SK-N-SH (cell line): ENCODE data around the gene FMNL1. TPM values are rescaled to one million over a fixed set of nuclear protein-coding genes. Genes with fewer than 3 reads are reported as not detected.

Experiments used
- CTCF ChIA-PET: fragments of 300-600, 350-600 bp; formaldehyde crosslinking; extraction: SDS; loops from one replicate; lab custom pipeline; 2021; lab: Yijun Ruan, JAX
- POLR2A ChIA-PET: fragments of 350-600 bp; sonication (Branson Sonifier 250); formaldehyde crosslinking; extraction: SDS; loops from one replicate; lab custom pipeline; 2020; ENCODE audit warnings: antibody characterized with exemption, inconsistent platforms; lab: Yijun Ruan, JAX
- DNase-seq: peaks from one replicate; pipeline ENCODE4 v3.0.0; 2012
- H2AFZ ChIP-seq: fragments of 200-600 bp; sonication (generic); 2 replicates; pipeline ENCODE4 v1.8.1; 2016; ENCODE audit warnings: antibody characterized with exemption, mild to moderate bottlenecking, low read depth
- H3F3A ChIP-seq: fragments of 200-600 bp; sonication (generic); replicated peaks from 2 replicates; pipeline ENCODE3; 2016; ENCODE audit warnings: antibody characterized with exemption, mild to moderate bottlenecking; ENCODE audit not compliant: insufficient read depth
- H3K27ac ChIP-seq, 2 experiments: fragments of 200-500 bp in 1 of 2; fragments of 200-600 bp in 1 of 2; sonication (Bioruptor generic) in 1 of 2; sonication (generic), shearing (Covaris generic) in 1 of 2; 2 replicates each; pipeline versions ENCODE4 v1.5.1 to v1.6.1; 2014 to 2016; ENCODE audit warnings: low read depth in 2 of 2, inconsistent platforms in 1 of 2, low read length in 1 of 2, mild to moderate bottlenecking in 1 of 2, mixed read lengths in 1 of 2
- H3K27me3 ChIP-seq: fragments of 200-600 bp; sonication (generic), shearing (Covaris generic); 2 replicates; pipeline ENCODE4 v1.6.1; 2016; ENCODE audit warnings: mixed run types; ENCODE audit not compliant: insufficient read depth
- H3K36me3 ChIP-seq, 2 experiments: fragments of 200-500 bp in 1 of 2; fragments of 200-600 bp in 1 of 2; sonication (Bioruptor generic) in 1 of 2; sonication (generic) in 1 of 2; replicated peaks in 1 of 2; 2 replicates each; pipeline versions ENCODE3 to v1.5.1; 2014 to 2016; ENCODE audit warnings: low read length in 1 of 2, mild to moderate bottlenecking in 1 of 2; ENCODE audit not compliant: insufficient read depth in 2 of 2, control insufficient read depth in 1 of 2
- H3K4me1 ChIP-seq, 2 experiments: fragments of 200-500 bp in 1 of 2; fragments of 200-600 bp in 1 of 2; sonication (Bioruptor generic) in 1 of 2; sonication (generic), shearing (Covaris generic) in 1 of 2; 2 replicates each; pipeline versions ENCODE4 v1.5.1 to v1.6.1; 2014 to 2016; ENCODE audit warnings: low read depth in 1 of 2, low read length in 1 of 2, mixed run types in 1 of 2; ENCODE audit not compliant: insufficient read depth in 2 of 2, control insufficient read depth in 1 of 2
- H3K4me2 ChIP-seq: fragments of 200-600 bp; sonication (generic), shearing (Covaris generic); 2 replicates; pipeline ENCODE4 v1.6.1; 2017; ENCODE audit warnings: mixed run types
- H3K4me3 ChIP-seq, 2 experiments: fragments of 200-500 bp in 1 of 2; fragments of 200-600 bp in 1 of 2; sonication (Bioruptor generic) in 1 of 2; sonication (generic), shearing (Covaris generic) in 1 of 2; 2 replicates each; pipeline versions ENCODE4 v1.5.1 to v1.8.1; 2014 to 2016; ENCODE audit warnings: low read depth in 2 of 2, inconsistent platforms in 1 of 2, low read length in 1 of 2, mild to moderate bottlenecking in 1 of 2, mixed read lengths in 1 of 2, moderate library complexity in 1 of 2
- H3K79me2 ChIP-seq: fragments of 200-600 bp; sonication (generic); 2 replicates; pipeline ENCODE4 v1.8.1; 2017; ENCODE audit warnings: mild to moderate bottlenecking; ENCODE audit not compliant: insufficient read depth
- H3K9ac ChIP-seq: fragments of 200-600 bp; sonication (generic); 2 replicates; pipeline ENCODE4 v1.6.1; 2017; ENCODE audit warnings: mixed run types
- H3K9me2 ChIP-seq: fragments of 200-600 bp; sonication (generic); 2 replicates; pipeline ENCODE4 v1.6.1; 2017; ENCODE audit warnings: mixed run types
- H3K9me3 ChIP-seq: fragments of 200-600 bp; sonication (generic); 2 replicates; pipeline ENCODE4 v1.6.1; 2017; ENCODE audit warnings: mixed run types, mild to moderate bottlenecking, moderate library complexity
- H4K20me1 ChIP-seq: fragments of 200-600 bp; sonication (generic); 2 replicates; pipeline ENCODE4 v1.6.1; 2017; ENCODE audit warnings: mild to moderate bottlenecking, mixed run types; ENCODE audit not compliant: insufficient read depth
- ELF1 ChIP-seq: IDR thresholded peaks from 2 replicates; pipeline ENCODE4 v1.4.0; 2012
- EZH2phosphoT487 ChIP-seq: fragments of 200-600 bp; sonication (generic); IDR thresholded peaks from 2 replicates; pipeline ENCODE4 v1.6.1; 2017; ENCODE audit warnings: low read depth, mixed run types, mild to moderate bottlenecking, antibody characterized with exemption, moderate library complexity, borderline replicate concordance
- JUND ChIP-seq: IDR thresholded peaks from 2 replicates; pipeline ENCODE4 v1.4.0; 2012
- NFIC ChIP-seq: IDR thresholded peaks from 2 replicates; pipeline ENCODE4 v1.4.0; 2012; ENCODE audit warnings: borderline replicate concordance
- RCOR1 ChIP-seq: fragments of 150-350 bp; IDR thresholded peaks from 2 replicates; pipeline ENCODE4 v1.6.1; 2017; ENCODE audit warnings: antibody characterized with exemption, low read length
- SIN3A ChIP-seq: IDR thresholded peaks from 2 replicates; pipeline ENCODE4 v1.6.1; 2012; ENCODE audit warnings: low read depth, mild to moderate bottlenecking, low read length, moderate library complexity, borderline replicate concordance
- SMC3 ChIP-seq: IDR thresholded peaks from 2 replicates; pipeline ENCODE4 v1.6.1; 2012; ENCODE audit warnings: low read depth, low read length, improper control_type of control experiment
- TCF12 ChIP-seq: IDR thresholded peaks from 2 replicates; pipeline ENCODE4 v1.4.0; 2012
- TEAD4 ChIP-seq: IDR thresholded peaks from 2 replicates; pipeline ENCODE4 v1.4.0; 2012; ENCODE audit warnings: mild to moderate bottlenecking, borderline replicate concordance; ENCODE audit not compliant: insufficient read depth
- WGBS: methylation state at CpG from one replicate; pipeline ENCODE4 v1.1.6; 2017; ENCODE audit warnings: low lambda C conversion rate; 5-methylcytosine and 5-hydroxymethylcytosine counted together
- polyA plus RNA-seq, 3 experiments: library from polyadenylated mRNA; depleted of rRNA; stranded (reverse); fragments of >200 nt; gene quantifications; 2 replicates each; pipeline ENCODE4 v1.2.3, GENCODE V29; 2012
- TF ChIP-seq, protein P1 (sequence below): fragments of 150-350 bp; IDR thresholded peaks from 2 replicates; pipeline ENCODE4 v1.6.1; 2017; ENCODE audit warnings: antibody characterized with exemption, low read length, low read depth, borderline replicate concordance

FMNL1 gene
- polyA plus RNA-seq, 1 of the 3 experiments (the other 2 are of a cell fraction): 2.8 TPM

DNA sequence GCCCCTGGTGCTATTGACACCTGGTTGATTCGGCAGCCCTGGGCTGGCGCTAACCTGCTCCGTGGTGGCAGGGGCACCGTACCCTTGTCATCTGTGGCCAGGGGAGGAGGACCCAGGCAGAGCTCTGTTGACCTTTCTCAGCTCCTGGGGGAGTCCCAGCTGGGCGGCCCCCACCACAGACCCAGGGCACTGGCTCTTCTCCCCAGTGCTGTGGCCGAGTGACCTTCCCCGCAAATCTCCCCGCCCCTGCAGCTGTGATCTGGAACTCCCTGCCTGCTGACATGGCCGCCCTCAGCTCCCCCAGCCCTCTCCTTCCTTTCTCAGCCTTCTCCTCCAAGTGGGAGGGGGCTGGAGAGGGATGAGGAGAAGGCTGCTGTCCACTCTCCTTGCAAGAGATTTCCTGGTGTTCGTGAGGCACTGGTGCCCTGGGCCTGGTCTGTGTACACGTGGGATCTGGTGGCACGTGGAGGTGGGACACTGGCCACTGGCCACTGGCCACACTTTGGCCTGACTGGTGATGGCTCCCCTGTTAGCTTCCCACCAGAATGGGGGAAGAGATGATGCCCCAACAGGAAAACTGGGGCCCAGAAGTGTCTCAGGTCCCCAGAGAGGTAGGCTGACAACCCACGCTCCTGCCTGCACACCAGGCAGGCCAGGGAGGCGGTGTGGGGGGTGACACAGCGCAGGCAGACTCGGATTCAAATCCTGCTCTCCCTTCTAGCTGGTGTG lies 8.2 kb downstream of the FMNL1 start:
- POLR2A ChIA-PET: no interaction called here
- no peak overlapping the region for H3K27ac ChIP-seq
- 93% methylated on average over 9 of the region's 16 CpGs for WGBS

DNA sequence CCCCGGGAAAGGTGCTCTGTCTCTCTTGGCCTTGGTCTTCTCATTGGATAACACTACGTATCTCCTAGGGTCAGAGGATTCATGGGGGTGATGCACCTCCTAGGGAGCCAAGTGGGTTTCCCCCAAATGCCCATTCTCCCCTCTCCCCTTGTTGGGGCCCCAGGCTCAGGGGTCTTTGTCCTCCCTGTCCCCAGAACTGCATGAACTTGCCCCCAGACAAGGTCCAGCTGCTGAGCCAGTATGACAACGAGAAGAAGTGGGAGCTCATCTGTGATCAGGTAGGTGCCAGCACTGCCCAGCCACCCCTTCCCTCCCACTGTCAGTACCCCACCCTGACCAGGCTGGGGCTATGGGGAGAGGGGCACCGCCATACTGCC lies 8.7 kb downstream of the FMNL1 start:
- Histone ChIP-seq H3K9ac (no peak overlapping the region), H3K9me2 (no peaks in the 10 kb centered on the region), H3K4me2 (no peak overlapping the region), H3K79me2 (no peaks in the 10 kb centered on the region), H3F3A (peaks cover 2% of the 10 kb centered on the region), H3K4me1 (peaks cover 4 to 14% of the 10 kb centered on the region in 2 experiments; a peak in 2 of 4 replicates), H3K4me3 (no peak overlapping the region), H2AFZ (no peak overlapping the region), H3K36me3 (no peaks in the 10 kb centered on the region), H4K20me1 (no peaks in the 10 kb centered on the region), H3K9me3 (no peaks in the 10 kb centered on the region), H3K27ac (no peak overlapping the region), H3K27me3 (no peaks in the 10 kb centered on the region)
- no peak for DNase-seq
- ChIA-PET CTCF (interaction anchor here (1.1 to 11.1 kb wide), 11 partner anchors 9 to 195 kb away, joined by 3 to 132 read pairs (median 10); partner anchors contain the start of genes ACBD4 and FMNL1), POLR2A (no interaction called here)
- no peak for TF ChIP-seq ELF1
- TF ChIP-seq TCF12: no peak
- TF ChIP-seq TEAD4: no peak
- TF ChIP-seq SMC3: no peak
- TF ChIP-seq EZH2phosphoT487: no peak
- TF ChIP-seq RCOR1: no peak
- WGBS: 71% methylated on average over 2 of the region's 4 CpGs

More for the DNA sequence above, 8.2 kb downstream of the FMNL1 start:
- TF ChIP-seq JUND (no peak), SIN3A (no peak), NFIC (no peak)
- TF ChIP-seq, protein P1, sequence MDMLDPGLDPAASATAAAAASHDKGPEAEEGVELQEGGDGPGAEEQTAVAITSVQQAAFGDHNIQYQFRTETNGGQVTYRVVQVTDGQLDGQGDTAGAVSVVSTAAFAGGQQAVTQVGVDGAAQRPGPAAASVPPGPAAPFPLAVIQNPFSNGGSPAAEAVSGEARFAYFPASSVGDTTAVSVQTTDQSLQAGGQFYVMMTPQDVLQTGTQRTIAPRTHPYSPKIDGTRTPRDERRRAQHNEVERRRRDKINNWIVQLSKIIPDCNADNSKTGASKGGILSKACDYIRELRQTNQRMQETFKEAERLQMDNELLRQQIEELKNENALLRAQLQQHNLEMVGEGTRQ: no peak
- no peak overlapping the region for H2AFZ ChIP-seq
- H3K9ac ChIP-seq: no peak overlapping the region
- H3K4me2 ChIP-seq: no peak overlapping the region
- no peak for DNase-seq
- no peak overlapping the region for H3K4me3 ChIP-seq
- peaks cover 4 to 20% of the 10 kb centered on the region in 2 experiments; a peak in 2 of 4 replicates for H3K4me1 ChIP-seq
- no peaks in the 10 kb centered on the region for H3K27me3 ChIP-seq
- H4K20me1 ChIP-seq: no peaks in the 10 kb centered on the region
- CTCF ChIA-PET: interaction anchor here (0.8 to 11.1 kb wide), 8 partner anchors 9 to 158 kb away, joined by 3 to 132 read pairs (median 4); partner anchors contain the start of genes ACBD4 and FMNL1
- H3K79me2 ChIP-seq: no peaks in the 10 kb centered on the region
- no peaks in the 10 kb centered on the region for H3K9me2 ChIP-seq
- no peaks in the 10 kb centered on the region for H3K36me3 ChIP-seq
- no peaks in the 10 kb centered on the region for H3K9me3 ChIP-seq
- peaks cover 2% of the 10 kb centered on the region for H3F3A ChIP-seq
